Measurements from ENCODE around the gene RTN1. TPM values are rescaled to one million over a fixed set of nuclear protein-coding genes. Genes with fewer than 3 reads are reported as not detected.

The RTN1 gene
- total RNA-seq, 8 experiments from 2014 or later, result 0.17 to 384 (median 179) TPM

Other genes starting within 250 kb of the RTN1 start
- 10 to 100 TPM in 1 of 8 experiments, 1 to 10 TPM in 4, under 1 TPM in 1, not detected in 2; 0.40 to 28.3 (median 1.5) TPM for gene LRRC9, start 49.4 kb upstream of the RTN1 start, total RNA-seq
- gene PCNX4, start 221.1 kb upstream of the RTN1 start, total RNA-seq, result 100 to 1,000 TPM in 1 of 8 experiments, 10 to 100 TPM in 7; 48.6 to 137 (median 69.1) TPM

Measured in motor neuron (in vitro differentiated cells).